K562 (cell line): Measurements from ENCODE around the gene CDKN2D. TPM values are rescaled to one million over a fixed set of nuclear protein-coding genes. Genes with fewer than 3 reads are reported as not detected.

Experiments
- BHLHE40 ChIP-seq: IDR thresholded peaks from 2 replicates; pipeline ENCODE4 v1.6.1; 2011; ENCODE audit warnings: low read length, improper control_type of control experiment
- CBX1 ChIP-seq: sonication (generic); IDR thresholded peaks from 2 replicates; pipeline ENCODE4 v1.6.1; 2016; ENCODE audit warnings: antibody characterized with exemption, low read depth, mild to moderate bottlenecking
- CTBP1 ChIP-seq: fragments of 450-650 bp; IDR thresholded peaks from 2 replicates; pipeline ENCODE4 v1.6.1; 2016; ENCODE audit warnings: borderline replicate concordance
- EGR1 ChIP-seq: fragments of 450-650 bp; conservative IDR thresholded peaks from 2 replicates; pipeline ENCODE4 v1.6.1; 2017; ENCODE audit warnings: mild to moderate bottlenecking
- ERF ChIP-seq: fragments of 450-650 bp; formaldehyde crosslinking; IDR thresholded peaks from 2 replicates; pipeline ENCODE4 v1.4.0; 2020; ENCODE audit warnings: mild to moderate bottlenecking, mixed read lengths
- HNRNPUL1 ChIP-seq: fragments of 200-400 bp; formaldehyde crosslinking; IDR thresholded peaks from 2 replicates; pipeline ENCODE4 v1.6.1; 2017; ENCODE audit warnings: low read length
- HOXB6 ChIP-seq: fragments of 250-450 bp; sonication (Bioruptor Pico); IDR thresholded peaks from 2 replicates; pipeline ENCODE4 v1.5.1; 2022; ENCODE audit warnings: mild to moderate bottlenecking, borderline replicate concordance
- ID3 ChIP-seq, 2 experiments: fragments of 250-450 bp in 1 of 2; fragments of 450-650 bp in 1 of 2; sonication (Bioruptor Pico) in 1 of 2; IDR thresholded peaks; 2 replicates each; pipeline versions ENCODE4 v1.6.1 to v1.8.0; 2016 to 2021; ENCODE audit warnings: mild to moderate bottlenecking in 2 of 2, moderate library complexity in 2 of 2, missing compliant biosample characterization in 1 of 2, missing genetic modification characterization in 1 of 2
- KDM1A ChIP-seq, 2 experiments: fragments of 450-650 bp; IDR thresholded peaks; 2 replicates each; pipeline ENCODE4 v1.6.1; 2016; ENCODE audit warnings: mild to moderate bottlenecking in 2 of 2
- KHSRP ChIP-seq: fragments of 450-650 bp; IDR thresholded peaks from 2 replicates; pipeline ENCODE4 v1.6.1; 2017
- L3MBTL2 ChIP-seq: fragments of 450-650 bp; IDR thresholded peaks from 2 replicates; pipeline ENCODE4 v1.6.1; 2016; ENCODE audit warnings: mild to moderate bottlenecking, moderate library complexity
- LCOR ChIP-seq: sonication (generic); formaldehyde crosslinking; IDR thresholded peaks from 2 replicates; pipeline ENCODE4 v1.8.0; 2022; ENCODE audit warnings: mild to moderate bottlenecking, missing genetic modification reagents
- RBM34 ChIP-seq: fragments of 200-400 bp; formaldehyde crosslinking; IDR thresholded peaks from 2 replicates; pipeline ENCODE4 v1.6.1; 2018; ENCODE audit warnings: low read length, borderline replicate concordance; ENCODE audit not compliant: insufficient read depth
- SIN3A ChIP-seq, 2 experiments: fragments of 150-350 bp in 1 of 2; IDR thresholded peaks; 2 replicates each; pipeline ENCODE4 v1.6.1; 2011 to 2016; ENCODE audit warnings: borderline replicate concordance in 2 of 2, low read depth in 2 of 2, low read length in 2 of 2, mild to moderate bottlenecking in 2 of 2, moderate library complexity in 2 of 2; ENCODE audit not compliant: control insufficient read depth in 1 of 2
- SMAD4 ChIP-seq: fragments of 250-450 bp; sonication (Bioruptor Pico); conservative IDR thresholded peaks from 2 replicates; pipeline ENCODE4 v1.8.0; 2021; ENCODE audit warnings: inconsistent platforms, mild to moderate bottlenecking, moderate library complexity
- THAP7 ChIP-seq: fragments of 250-450 bp; sonication (Bioruptor Pico); IDR thresholded peaks from 2 replicates; pipeline ENCODE4 v1.5.0; 2021
- ZBTB7A ChIP-seq: IDR thresholded peaks from 2 replicates; pipeline ENCODE4 v1.6.1; 2011; ENCODE audit warnings: low read depth, mild to moderate bottlenecking, low read length, moderate library complexity, borderline replicate concordance; ENCODE audit not compliant: control insufficient read depth
- ZBTB9 ChIP-seq: fragments of 450-650 bp; formaldehyde crosslinking; IDR thresholded peaks from 2 replicates; pipeline ENCODE4 v1.4.0; 2020; ENCODE audit warnings: mild to moderate bottlenecking, moderate library complexity
- ZEB2 ChIP-seq: fragments of 450-650 bp; IDR thresholded peaks from 2 replicates; pipeline ENCODE4 v1.6.1; 2016
- ZNF609 ChIP-seq: sonication (generic); formaldehyde crosslinking; IDR thresholded peaks from 2 replicates; pipeline ENCODE4 v1.8.1; 2023; ENCODE audit warnings: missing genetic modification reagents, mild to moderate bottlenecking, borderline replicate concordance
- polyA plus RNA-seq, 8 experiments: library from polyadenylated mRNA; depleted of rRNA in 4 of 8; stranded (reverse) in 5 of 8; unstranded in 3 of 8; fragments of >200 nt; fragmentation: Nextera tagmentation in 2 of 8; fragmentation: Illumina TruSeq in 1 of 8; extraction: Ambion mirVana in 2 of 8; extraction: Trizol in 1 of 8; gene quantifications; 2 replicates each; pipeline versions ENCODE4 v1.2.1 to v1.2.3, GENCODE V29; 2011 to 2014; ENCODE audit warnings: inconsistent platforms in 1 of 8, missing spikeins in 1 of 8
- total RNA-seq, 7 experiments: library from RNA; depleted of rRNA in 6 of 7; stranded (reverse); fragments of >200 nt in 6 of 7; fragmentation: Illumina TruSeq in 2 of 7; extraction: Trizol in 2 of 7; gene quantifications; 2 replicates each; pipeline versions ENCODE4 v1.2.1 to v1.2.3, GENCODE V29; 2011 to 2021; ENCODE audit warnings: low replicate concordance in 1 of 7

The CDKN2D gene
- total and polyA plus RNA-seq, 9 of the 15 experiments (the other 6 are each of a cell fraction or from before 2014, with no cell fraction given): 0.41 to 8.2 (median 3.7) TPM

- TF ChIP-seq ZNF609 (CRISPR knock-in tag) (0 out of 2 replicates have a peak, but pooled peaks have one; percentile 21), THAP7 (CRISPR knock-in tag) (0 out of 2 replicates have a peak, but pooled peaks have one; percentile 39), ID3 (CRISPR knock-in tag; IDR thresholded peaks at IDR 0.05) (no peak), ID3 (tag; IDR thresholded peaks at IDR 0.05) (0 out of 2 replicates have a peak, but pooled peaks have one; percentile 32), EGR1 (0 out of 2 replicates have a peak, but pooled peaks have one; percentile 19), CTBP1 (peak; percentile 77; the same call in 1 of the 2 replicates), ZBTB7A (peak; percentile 82; the same call in 1 of the 2 replicates), BHLHE40 (peak; percentile 68), ERF (CRISPR knock-in tag) (peak; percentile 77; the same call in 1 of the 2 replicates), HNRNPUL1 (no peak), SIN3A (IDR thresholded peaks at IDR 0.05; ENCODE audit: borderline replicate concordance in 2 of 2, control insufficient read depth in 1 of 2, low read depth in 2 of 2, low read length in 2 of 2) (peak; percentile 31 to 79; a peak in 1 of 4 replicates), CBX1 (0 out of 2 replicates have a peak, but pooled peaks have one; percentile 13), ZBTB9 (CRISPR knock-in tag) (0 out of 2 replicates have a peak, but pooled peaks have one; percentile 53), SMAD4 (peak; percentile 52), HOXB6 (CRISPR knock-in tag) (no peak), KDM1A (IDR thresholded peaks at IDR 0.05) (peak; percentile 24 to 32; a peak in 2 of 4 replicates), L3MBTL2 (peak; percentile 19; the same call in 1 of the 2 replicates), ZEB2 (peak; percentile 88), RBM34 (no peak), LCOR (CRISPR knock-in tag) (no peak), KHSRP (no peak)
Measured at GRCh38 chr19:10568062-10568825, 535 bp downstream of the CDKN2D start (continued).
